ACC112 (cell line): ENCODE measurements around the gene THG1L.

Experiments
- H2AFZ ChIP-seq: fragments of 200-600 bp; sonication (generic); one replicate; pipeline ENCODE4 v1.6.0; 2017; ENCODE audit warnings: antibody characterized with exemption, low read length; ENCODE audit not compliant: unreplicated experiment
- H3K27ac ChIP-seq: fragments of 200-600 bp; sonication (generic); 2 replicates; pipeline ENCODE4 v1.5.1; 2014; ENCODE audit warnings: low read depth, mild to moderate bottlenecking, antibody characterized with exemption, low read length, moderate library complexity
- H3K27me3 ChIP-seq: fragments of 200-600 bp; sonication (generic); 2 replicates; pipeline ENCODE4 v1.6.1; 2014; ENCODE audit warnings: mild to moderate bottlenecking, antibody characterized with exemption, low read length, moderate library complexity, mixed read lengths; ENCODE audit not compliant: insufficient read depth
- H3K36me3 ChIP-seq: fragments of 200-600 bp; sonication (generic); 2 replicates; pipeline ENCODE4 v1.6.1; 2016; ENCODE audit warnings: mild to moderate bottlenecking, antibody characterized with exemption, low read length, moderate library complexity, mixed read lengths; ENCODE audit not compliant: insufficient read depth
- H3K4me1 ChIP-seq: fragments of 200-600 bp; sonication (generic); one replicate; pipeline ENCODE4 v1.6.1; 2016; ENCODE audit warnings: low read length, mixed read lengths; ENCODE audit not compliant: insufficient read depth, unreplicated experiment, control insufficient read depth
- H3K4me3 ChIP-seq: fragments of 200-600 bp; sonication (generic); 2 replicates; pipeline ENCODE4 v1.5.1; 2014; ENCODE audit warnings: mild to moderate bottlenecking, low read depth, low read length
- H3K79me2 ChIP-seq: fragments of 200-600 bp; sonication (generic); one replicate; pipeline ENCODE4 v1.6.0; 2016; ENCODE audit warnings: low read length; ENCODE audit not compliant: control insufficient read depth, unreplicated experiment, insufficient read depth

THG1L gene

DNA sequence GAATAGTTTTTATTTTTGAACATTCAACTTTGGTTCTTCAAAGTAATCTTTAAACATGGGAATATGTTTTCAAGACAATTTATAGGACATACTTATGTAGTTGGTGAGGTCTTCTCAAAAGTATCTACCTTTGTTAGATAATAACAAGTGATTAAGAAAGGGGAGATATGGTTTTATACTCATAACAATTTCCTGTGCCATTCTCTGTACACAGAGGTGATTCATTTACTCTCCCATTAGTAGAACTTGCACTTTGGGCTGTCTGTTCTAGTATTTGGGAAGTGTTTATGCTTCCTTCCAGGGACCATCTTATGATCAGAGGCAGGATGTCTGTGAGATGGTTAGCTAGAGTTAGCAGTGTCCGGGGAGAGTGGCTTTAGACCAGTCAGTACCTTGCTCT lies 27.5 kb downstream of the THG1L start:
- no peak overlapping the region for H3K27ac ChIP-seq
- H3K36me3 ChIP-seq, result no peaks in the 10 kb centered on the region; the same call in 1 of the 2 replicates
- no peaks in the 10 kb centered on the region for H3K4me1 ChIP-seq
- no peak overlapping the region for H3K4me3 ChIP-seq
- H3K27me3 ChIP-seq, result no peaks in the 10 kb centered on the region
- H3K79me2 ChIP-seq, result no peaks in the 10 kb centered on the region
- no peak overlapping the region for H2AFZ ChIP-seq

DNA sequence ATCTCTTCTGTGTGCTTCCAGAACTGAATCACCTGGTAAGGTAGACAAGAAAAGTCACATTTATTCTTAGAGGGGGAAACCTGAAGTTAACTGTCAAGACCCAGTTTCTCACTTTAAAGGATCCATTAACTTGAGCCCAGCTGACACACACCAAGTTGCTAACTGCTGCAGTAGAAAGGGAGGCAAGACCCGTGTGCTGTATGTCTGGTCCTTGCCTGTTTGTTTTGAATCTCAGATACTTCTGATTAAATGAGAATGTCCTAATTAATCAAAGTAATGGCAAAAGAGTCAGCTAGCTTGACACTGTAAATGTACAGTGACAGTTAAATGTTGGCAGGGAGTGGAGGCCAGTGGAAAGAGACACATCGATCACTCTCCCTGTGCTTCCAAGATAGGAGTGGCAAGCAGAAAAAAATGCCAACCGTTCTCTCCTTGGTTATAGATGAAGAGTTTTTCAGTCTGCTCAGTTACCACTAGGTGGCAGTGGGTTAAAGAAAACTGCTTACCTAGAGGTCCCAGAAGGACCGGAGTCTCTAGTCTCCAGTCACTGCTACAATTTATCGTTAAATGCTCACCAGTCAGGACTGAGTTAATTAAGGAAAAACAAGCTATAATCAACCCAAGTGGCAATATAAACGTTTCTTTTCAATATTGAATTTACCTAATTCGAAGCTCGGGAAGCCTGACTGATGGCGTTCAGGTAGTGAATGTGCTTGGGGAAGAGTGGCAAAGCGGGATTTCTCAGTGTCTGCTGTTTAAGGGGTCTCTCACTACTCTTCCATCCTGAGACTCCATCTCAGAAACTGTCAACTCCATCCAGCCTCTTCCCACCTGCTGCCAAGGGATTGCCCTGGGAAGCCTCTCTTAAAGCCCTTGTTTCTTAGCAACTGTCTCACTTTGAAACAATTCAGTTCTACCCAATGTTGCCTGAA lies 30.7 kb downstream of the THG1L start:
- no peak overlapping the region for H3K4me3 ChIP-seq
- H3K79me2 ChIP-seq, result no peaks in the 10 kb centered on the region
- no peaks in the 10 kb centered on the region for H3K4me1 ChIP-seq
- H3K27ac ChIP-seq, result no peak overlapping the region
- H3K36me3 ChIP-seq, result no peaks in the 10 kb centered on the region
- H3K27me3 ChIP-seq, result no peaks in the 10 kb centered on the region
- no peak overlapping the region for H2AFZ ChIP-seq

GRCh38 chr5:157764531-157764930 lies 33.3 kb downstream of the THG1L start:
- H3K79me2 ChIP-seq, result no peaks in the 10 kb centered on the region
- no peak overlapping the region for H2AFZ ChIP-seq
- no peak overlapping the region for H3K27ac ChIP-seq
- peaks cover 10% of the 10 kb centered on the region for H3K4me1 ChIP-seq
- H3K27me3 ChIP-seq, result no peaks in the 10 kb centered on the region
- H3K36me3 ChIP-seq, result no peaks in the 10 kb centered on the region
- no peak overlapping the region for H3K4me3 ChIP-seq

GRCh38 chr5:157766442-157766841 lies 35.2 kb downstream of the THG1L start:
- Histone ChIP-seq H2AFZ (no peak overlapping the region), H3K4me1 (peaks cover 10% of the 10 kb centered on the region), H3K27me3 (no peaks in the 10 kb centered on the region), H3K4me3 (no peak overlapping the region), H3K27ac (no peak overlapping the region), H3K79me2 (no peaks in the 10 kb centered on the region), H3K36me3 (no peaks in the 10 kb centered on the region)

GRCh38 chr5:157766902-157767301 lies 35.7 kb downstream of the THG1L start:
- Histone ChIP-seq H3K27ac (no peak overlapping the region), H2AFZ (no peak overlapping the region), H3K4me3 (no peak overlapping the region), H3K4me1 (peaks cover 10% of the 10 kb centered on the region), H3K27me3 (no peaks in the 10 kb centered on the region), H3K79me2 (no peaks in the 10 kb centered on the region), H3K36me3 (no peaks in the 10 kb centered on the region)

GRCh38 chr5:157767689-157768088 lies 36.5 kb downstream of the THG1L start:
- Histone ChIP-seq H3K27me3 (no peaks in the 10 kb centered on the region), H3K27ac (peak overlapping the region; percentile 74), H3K36me3 (no peaks in the 10 kb centered on the region), H3K4me3 (no peak overlapping the region), H3K79me2 (no peaks in the 10 kb centered on the region), H3K4me1 (peaks cover 10% of the 10 kb centered on the region), H2AFZ (no peak overlapping the region)

DNA sequence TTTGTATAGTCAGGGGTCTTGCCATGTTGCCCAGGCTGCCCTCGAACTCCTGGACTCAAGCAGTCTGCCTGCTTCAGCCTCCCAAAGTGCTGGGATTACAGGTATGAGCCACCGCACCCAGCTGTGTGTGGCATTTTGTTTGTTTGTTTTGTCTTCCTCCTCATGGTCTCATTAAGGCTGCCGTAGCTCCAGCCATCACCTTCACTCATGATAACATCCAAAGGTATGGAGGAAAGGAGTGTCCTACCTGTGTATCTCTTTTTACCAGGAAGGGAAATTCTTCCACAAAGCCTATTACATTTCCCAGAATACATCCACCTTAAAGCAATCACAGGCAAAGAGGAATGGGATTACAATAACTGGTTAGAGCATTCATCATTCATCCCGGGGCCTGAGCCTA lies 39.4 kb downstream of the THG1L start:
- Histone ChIP-seq H3K27ac (no peak overlapping the region), H3K4me1 (peaks cover 10% of the 10 kb centered on the region), H3K79me2 (no peaks in the 10 kb centered on the region), H3K27me3 (no peaks in the 10 kb centered on the region), H3K36me3 (no peaks in the 10 kb centered on the region), H3K4me3 (no peak overlapping the region), H2AFZ (no peak overlapping the region)

DNA sequence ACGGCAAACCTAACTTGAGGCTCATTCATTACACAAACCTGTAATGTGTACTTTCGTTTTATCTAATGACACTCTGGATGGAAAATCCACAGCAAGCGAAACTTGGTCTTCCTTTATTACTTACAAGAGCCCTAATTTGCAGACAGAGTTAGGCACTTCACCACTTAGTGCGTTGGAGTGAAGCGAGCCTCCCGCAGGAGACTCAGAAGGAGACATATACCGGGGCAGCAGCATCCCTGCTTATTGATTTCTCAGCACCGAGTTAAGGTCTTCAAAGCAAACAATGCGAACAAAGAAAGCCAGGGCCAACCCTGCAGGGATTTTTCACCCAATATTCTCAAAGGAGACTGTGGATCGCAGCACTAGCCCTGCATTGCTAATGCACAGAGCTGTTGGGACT lies 40.9 kb downstream of the THG1L start:
- Histone ChIP-seq H3K79me2 (no peaks in the 10 kb centered on the region), H3K27ac (no peak overlapping the region), H3K27me3 (no peaks in the 10 kb centered on the region), H2AFZ (no peak overlapping the region), H3K4me3 (no peak overlapping the region), H3K36me3 (no peaks in the 10 kb centered on the region), H3K4me1 (peaks cover 10% of the 10 kb centered on the region)

- no peak overlapping the region for H3K27ac ChIP-seq
- no peaks in the 10 kb centered on the region for H3K27me3 ChIP-seq
- no peaks in the 10 kb centered on the region for H3K36me3 ChIP-seq
- H3K4me3 ChIP-seq, result no peak overlapping the region
- no peaks in the 10 kb centered on the region for H3K4me1 ChIP-seq
- no peaks in the 10 kb centered on the region for H3K79me2 ChIP-seq
- H2AFZ ChIP-seq, result no peak overlapping the region
These were observed 47.0 kb downstream of the THG1L start for GRCh38 chr5:157778121-157778805.

DNA sequence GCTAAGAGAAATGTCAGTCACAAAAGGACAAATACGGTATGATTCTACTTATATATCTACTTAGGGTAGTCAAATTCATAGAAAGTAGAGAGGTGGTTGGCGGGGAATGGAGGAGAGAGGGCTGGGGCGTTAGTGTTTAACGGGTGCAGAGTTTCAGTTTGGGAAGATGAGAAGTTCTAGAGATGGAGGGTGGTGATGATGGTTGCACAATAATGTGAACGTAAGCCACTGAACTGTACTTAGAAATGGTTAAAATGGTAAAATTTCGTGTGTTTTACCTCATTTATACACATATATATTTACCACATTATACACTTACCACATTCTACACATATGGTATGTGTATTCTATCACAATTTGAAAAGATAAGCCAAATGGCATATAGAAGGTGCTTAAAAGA lies 48.0 kb downstream of the THG1L start:
- no peak overlapping the region for H3K27ac ChIP-seq
- H3K36me3 ChIP-seq, result 0 out of 2 replicates have a peak, but pooled peaks cover 2% of the 10 kb centered on the region
- H3K27me3 ChIP-seq, result no peaks in the 10 kb centered on the region
- H3K4me1 ChIP-seq, result no peaks in the 10 kb centered on the region
- H2AFZ ChIP-seq, result no peak overlapping the region
- no peak overlapping the region for H3K4me3 ChIP-seq
- H3K79me2 ChIP-seq, result no peaks in the 10 kb centered on the region

DNA sequence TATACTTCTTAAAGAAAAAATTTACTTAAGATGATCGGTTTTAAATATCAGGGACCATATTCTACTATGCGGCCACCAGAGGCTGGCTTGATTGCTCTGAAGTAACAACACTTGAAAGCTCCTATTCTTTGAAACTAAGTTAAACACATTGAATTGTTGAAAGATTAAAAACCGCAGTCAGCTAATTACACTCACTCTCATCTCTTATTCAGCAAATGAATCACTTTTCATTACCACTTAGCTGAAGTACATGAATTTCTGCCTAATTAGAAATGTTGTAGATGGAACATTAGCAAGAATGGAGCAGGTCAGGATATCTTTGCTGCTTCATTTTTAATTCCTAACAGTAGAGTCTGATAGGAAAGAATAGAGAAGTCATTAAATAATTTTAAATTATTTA lies 54.6 kb downstream of the THG1L start:
- Histone ChIP-seq H3K4me1 (no peaks in the 10 kb centered on the region), H2AFZ (no peak overlapping the region), H3K79me2 (no peaks in the 10 kb centered on the region), H3K27me3 (no peaks in the 10 kb centered on the region), H3K4me3 (no peak overlapping the region), H3K36me3 (peaks cover 25% of the 10 kb centered on the region), H3K27ac (no peak overlapping the region)
